HUDEP-2 (cell line): Measurements from ENCODE around the gene RBFOX2.
"Not testable (repeated sequence)": the region's sequence is repeated elsewhere in the genome, so short reads cannot be mapped to it uniquely, and the experiment has no call there.

Experiments
- DNase-seq, 76 experiments: peaks; one replicate each; lab custom pipeline; 2025; ENCODE audit not compliant: unreplicated experiment in 76 of 76; lab: John Stamatoyannopoulos, UW

Gene RBFOX2

DNA sequence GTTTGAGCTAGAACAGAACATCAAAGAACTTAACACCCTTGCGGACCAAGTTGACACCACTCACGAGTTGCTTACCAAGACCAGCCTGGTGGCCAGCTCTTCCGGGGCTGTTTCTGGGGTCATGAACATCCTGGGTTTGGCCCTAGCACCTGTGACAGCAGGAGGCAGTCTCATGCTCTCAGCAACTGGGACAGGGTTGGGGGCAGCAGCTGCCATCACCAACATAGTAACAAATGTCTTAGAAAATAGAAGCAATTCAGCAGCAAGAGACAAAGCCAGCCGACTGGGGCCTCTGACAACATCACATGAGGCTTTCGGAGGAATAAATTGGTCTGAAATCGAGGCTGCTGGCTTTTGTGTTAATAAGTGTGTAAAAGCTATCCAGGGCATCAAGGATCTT is 302.2 kb downstream of the RBFOX2 start:
- DNase-seq, result no peak

GRCh38 chr22:35725521-35725920 is 303.1 kb downstream of the RBFOX2 start:
- DNase-seq, result no peak

- DNase-seq, result no peak
These were observed 306.7 kb downstream of the RBFOX2 start for GRCh38 chr22:35721960-35722359.

GRCh38 chr22:35719212-35719875 is 309.3 kb downstream of the RBFOX2 start:
- DNase-seq, result no peak

GRCh38 chr22:35717572-35717971 is 311.1 kb downstream of the RBFOX2 start, which contains the start of gene APOL5:
Gene APOL5, plus strand, starts transcription at chr22:35717872. Its CDS starts 0 bp downstream, at chr22:35717872.
- no peak for DNase-seq

- DNase-seq, result no peak
These were observed 316.0 kb downstream of the RBFOX2 start for GRCh38 chr22:35712672-35713071.

DNA sequence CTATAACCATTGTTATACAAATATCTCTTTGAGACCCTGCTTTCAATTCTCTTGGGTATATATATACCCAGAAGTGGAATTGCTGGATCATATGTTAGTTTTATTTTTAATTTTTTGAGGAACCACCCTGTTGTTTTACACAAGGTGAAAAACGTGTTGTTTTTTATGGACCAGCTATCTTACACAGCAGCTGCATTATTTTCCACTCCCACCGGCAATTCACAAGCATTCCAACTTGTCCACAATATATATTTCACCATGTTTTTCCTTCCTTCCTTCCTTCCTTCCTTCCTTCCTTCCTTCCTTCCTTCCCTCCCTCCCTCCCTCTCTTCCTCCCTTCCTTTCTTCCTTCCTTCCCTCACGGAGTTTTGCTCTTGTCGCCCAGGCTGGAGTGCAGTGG is 317.3 kb downstream of the RBFOX2 start:
- no peak for DNase-seq

GRCh38 chr22:35708917-35709316 is 319.7 kb downstream of the RBFOX2 start:
- DNase-seq, result no peak

DNA sequence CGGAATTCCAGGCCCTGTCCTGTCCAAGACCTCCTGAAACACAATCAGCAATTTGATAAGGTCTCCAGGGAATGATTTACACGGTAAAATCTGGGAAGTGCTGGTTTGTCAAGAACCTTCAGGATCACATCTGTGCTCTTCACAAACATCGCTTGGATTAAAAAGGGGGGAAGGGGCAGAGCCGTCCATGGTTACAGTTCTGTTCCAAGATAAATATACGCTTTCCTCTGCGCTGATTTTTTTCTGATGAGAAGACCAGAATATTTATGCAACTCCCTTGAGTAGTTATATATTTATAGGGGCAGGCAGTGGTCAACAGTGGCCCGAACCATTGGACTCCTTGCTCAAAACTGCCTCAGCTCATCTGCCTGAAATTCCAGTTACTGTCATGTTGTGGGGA is 320.2 kb downstream of the RBFOX2 start:
- no peak for DNase-seq

- DNase-seq, result no peak
These were observed 323.5 kb downstream of the RBFOX2 start for GRCh38 chr22:35705141-35705540.

DNA sequence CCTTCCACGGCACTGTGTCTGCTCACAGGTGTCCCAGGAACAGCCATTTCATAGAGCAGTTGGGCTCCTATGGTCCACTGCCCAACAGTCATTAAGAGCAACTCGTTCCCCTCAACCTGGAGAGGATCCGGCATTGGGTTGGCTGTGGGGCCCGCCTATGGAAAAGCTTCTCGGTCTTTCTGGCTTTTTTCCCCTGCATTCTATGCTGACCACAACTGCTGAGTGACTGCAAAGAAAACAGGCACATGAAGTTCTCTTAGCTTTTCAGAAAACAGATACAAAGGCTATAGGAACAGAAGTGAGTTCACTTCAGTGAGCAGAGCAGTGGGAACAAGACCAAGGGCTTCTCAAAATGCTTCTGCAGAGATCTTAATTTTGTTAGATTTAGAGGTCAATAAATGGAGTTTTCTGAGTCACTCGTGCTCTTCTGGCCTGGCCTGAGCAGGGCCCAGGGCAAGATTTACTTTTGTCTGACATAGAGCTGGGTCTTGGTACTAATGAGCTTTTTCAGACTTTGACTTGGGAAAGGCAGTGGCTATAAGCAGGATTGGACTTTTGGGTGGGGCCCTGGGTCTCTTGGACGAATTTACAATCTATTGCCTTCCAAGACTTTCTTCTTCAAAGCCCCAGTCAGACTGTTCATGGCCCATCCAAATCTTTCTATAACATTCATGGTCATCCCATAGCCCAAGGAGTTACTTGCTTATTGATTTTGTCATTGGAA is 324.6 kb downstream of the RBFOX2 start:
- DNase-seq, result no peak

GRCh38 chr22:35699852-35700251 is 328.8 kb downstream of the RBFOX2 start:
- not testable (repeated sequence) for DNase-seq

DNA sequence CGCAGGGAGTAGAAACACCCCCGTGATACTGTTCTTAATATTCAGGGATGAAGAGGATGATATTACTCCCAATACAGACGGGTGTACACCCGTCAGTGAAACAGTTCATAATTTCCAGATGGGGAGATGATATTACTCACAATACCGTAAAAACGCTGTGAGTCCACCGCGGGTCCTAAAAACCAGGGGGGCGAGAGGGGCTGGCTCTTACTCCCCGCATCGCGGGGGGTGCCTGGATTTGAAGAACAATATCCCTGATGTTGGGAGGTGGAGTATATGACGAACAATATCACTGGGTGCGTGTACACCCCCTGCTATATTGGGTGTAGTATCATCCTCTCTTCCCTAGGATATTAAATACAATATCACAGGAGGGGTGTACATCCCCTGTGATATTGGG is 331.5 kb downstream of the RBFOX2 start:
- no peak for DNase-seq

- DNase-seq, result no peak
These were observed 333.4 kb downstream of the RBFOX2 start for GRCh38 chr22:35695202-35695601.

- no peak for DNase-seq
These were observed 338.6 kb downstream of the RBFOX2 start for GRCh38 chr22:35690001-35690400.

- no peak for DNase-seq
These were observed 339.5 kb downstream of the RBFOX2 start for GRCh38 chr22:35688913-35689675.
